Measurements from ENCODE around the gene DNAJC3.

The DNAJC3 gene
- long read RNA-seq, donor 1, full-length matches to known transcripts = 4 of 4 reads
- long read RNA-seq, donor 1, partial matches to known transcripts = 0 of 4 reads
- long read RNA-seq, donor 1, other reads (novel, unspliced or antisense) = 0 of 4 reads
- long read RNA-seq, donor 2, full-length matches to known transcripts = 1 of 1 reads
- long read RNA-seq, donor 2, partial matches to known transcripts = 0 of 1 reads
- long read RNA-seq, donor 2, other reads (novel, unspliced or antisense) = 0 of 1 reads
- long read RNA-seq, donor 3, full-length matches to known transcripts = 1 of 1 reads
- long read RNA-seq, donor 3, partial matches to known transcripts = 0 of 1 reads
- long read RNA-seq, donor 3, other reads (novel, unspliced or antisense) = 0 of 1 reads
- long read RNA-seq, donor 4, full-length matches to known transcripts = 3 of 3 reads
- long read RNA-seq, donor 4, partial matches to known transcripts = 0 of 3 reads
- long read RNA-seq, donor 4, other reads (novel, unspliced or antisense) = 0 of 3 reads
- long read RNA-seq, donor 5, full-length matches to known transcripts = 5 of 5 reads
- long read RNA-seq, donor 5, partial matches to known transcripts = 0 of 5 reads
- long read RNA-seq, donor 5, other reads (novel, unspliced or antisense) = 0 of 5 reads
- long read RNA-seq, donor 6, full-length matches to known transcripts = 6 of 6 reads
- long read RNA-seq, donor 6, partial matches to known transcripts = 0 of 6 reads
- long read RNA-seq, donor 6, other reads (novel, unspliced or antisense) = 0 of 6 reads
- long read RNA-seq, donor 7, full-length matches to known transcripts = 1 of 1 reads
- long read RNA-seq, donor 7, partial matches to known transcripts = 0 of 1 reads
- long read RNA-seq, donor 7, other reads (novel, unspliced or antisense) = 0 of 1 reads
- long read RNA-seq, donor 8, full-length matches to known transcripts = 6 of 6 reads
- long read RNA-seq, donor 8, partial matches to known transcripts = 0 of 6 reads
- long read RNA-seq, donor 8, other reads (novel, unspliced or antisense) = 0 of 6 reads

GRCh38 chr13:95676762-95677563, at the start of gene DNAJC3:
Gene DNAJC3 (plus strand): TSS chr13:95677139. CDS start chr13:95677256, 117 bp downstream.
- DNase-seq = peak; percentile 97

GRCh38 chr13:95627590-95627989, 49.3 kb upstream of the DNAJC3 start:
- DNase-seq = no peak

- DNase-seq = no peak
These were observed 48.5 kb upstream of the DNAJC3 start for GRCh38 chr13:95628488-95628887.

GRCh38 chr13:95629071-95629470, 47.9 kb upstream of the DNAJC3 start:
- DNase-seq = no peak

- DNase-seq = no peak
These were observed 46.3 kb upstream of the DNAJC3 start for GRCh38 chr13:95630593-95630992.

- no peak for DNase-seq
These were observed 40.1 kb upstream of the DNAJC3 start for GRCh38 chr13:95636853-95637252.

- peak; percentile 70 for DNase-seq
These were observed 35.5 kb upstream of the DNAJC3 start for GRCh38 chr13:95641291-95642027.

- DNase-seq = peak; percentile 67
These were observed 34.8 kb upstream of the DNAJC3 start for GRCh38 chr13:95642028-95642621.

- peak; percentile 5 for DNase-seq
These were observed 33.9 kb upstream of the DNAJC3 start for GRCh38 chr13:95642999-95643398.

GRCh38 chr13:95643571-95643935, 33.4 kb upstream of the DNAJC3 start:
- no peak for DNase-seq

- peak; percentile 88 for DNase-seq
These were observed 32.9 kb upstream of the DNAJC3 start for GRCh38 chr13:95643936-95644598.

- DNase-seq = no peak
These were observed 32.3 kb upstream of the DNAJC3 start, which contains the start of gene DZIP1 for GRCh38 chr13:95644601-95645052. Gene DZIP1 (minus strand): TSS chr13:95644706. CDS start chr13:95642029, 2,677 bp downstream.

GRCh38 chr13:95647321-95647720, 29.6 kb upstream of the DNAJC3 start:
- no peak for DNase-seq

- DNase-seq = no peak
These were observed 26.2 kb upstream of the DNAJC3 start for GRCh38 chr13:95650696-95651095.

- DNase-seq = no peak
These were observed 24.6 kb upstream of the DNAJC3 start for GRCh38 chr13:95652244-95652764.

GRCh38 chr13:95652821-95653220, 24.1 kb upstream of the DNAJC3 start:
- DNase-seq = no peak

- no peak for DNase-seq
These were observed 20.4 kb upstream of the DNAJC3 start for GRCh38 chr13:95656386-95657015.

- DNase-seq = no peak
These were observed 17.4 kb upstream of the DNAJC3 start for GRCh38 chr13:95659500-95659899.

- no peak for DNase-seq
These were observed 15.9 kb upstream of the DNAJC3 start for GRCh38 chr13:95660981-95661581.
